Measurements from ENCODE around the gene KLK13. TPM values are rescaled to one million over a fixed set of nuclear protein-coding genes. Genes with fewer than 3 reads are reported as not detected.

Gene KLK13
- polyA plus RNA-seq, 1 of the 3 experiments (the other 2 are of a cell fraction) = not detected

DNA sequence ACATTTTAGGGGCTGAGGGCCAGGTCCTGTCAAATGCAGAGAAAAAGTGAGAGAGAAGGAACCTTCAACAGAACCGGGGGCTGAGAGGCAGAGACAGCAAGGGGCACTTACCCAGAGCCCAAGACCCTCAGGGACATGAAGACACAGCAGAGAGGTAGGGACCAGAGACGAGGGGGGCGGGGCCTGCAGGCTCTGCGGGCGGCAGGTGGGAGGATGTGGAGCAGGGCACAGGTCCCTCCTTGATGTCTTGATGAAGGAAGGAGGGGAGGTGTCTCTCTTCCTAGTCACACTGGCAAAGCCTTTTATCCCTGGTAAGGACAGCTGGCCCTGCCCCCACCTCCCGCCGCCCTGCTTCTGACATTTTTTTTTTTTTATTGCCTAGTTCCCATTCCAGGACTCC is 17.7 kb upstream of the KLK13 start, which contains the start of gene KLK14:
KLK14 (minus strand) TSS at position 277 of the 400 bp plus-strand sequence; CDS start at position 4, 273 bp downstream.
- CTCF ChIA-PET = no interaction called here

More for the DNA sequence above, 17.7 kb upstream of the KLK13 start, which contains the start of gene KLK14:
- Histone ChIP-seq H3K27ac (ENCODE audit: low read depth in 2 of 2, low read length in 1 of 2) (no peak within 1 kb of the TSS), H4K20me1 (ENCODE audit: insufficient read depth) (no peaks in the 10 kb centered on the region), H2AFZ (ENCODE audit: low read depth) (no peak within 1 kb of the TSS), H3K4me2 (no peak within 1 kb of the TSS), H3K9me3 (no peaks in the 10 kb centered on the region), H3K9ac (no peak within 1 kb of the TSS), H3K9me2 (no peaks in the 10 kb centered on the region), H3K79me2 (ENCODE audit: insufficient read depth) (no peaks in the 10 kb centered on the region), H3K4me3 (ENCODE audit: low read depth in 2 of 2, low read length in 1 of 2) (no peak within 1 kb of the TSS), H3K36me3 (replicated peaks in 1 of 2; ENCODE audit: control insufficient read depth in 1 of 2, insufficient read depth in 2 of 2, low read length in 1 of 2) (no peaks in the 10 kb centered on the region), H3K27me3 (ENCODE audit: insufficient read depth) (peaks cover 23% of the 10 kb centered on the region; the same call in 1 of the 2 replicates), H3F3A (replicated peaks; ENCODE audit: insufficient read depth) (no peaks in the 10 kb centered on the region), H3K4me1 (ENCODE audit: control insufficient read depth in 1 of 2, insufficient read depth in 2 of 2, low read depth in 1 of 2, low read length in 1 of 2) (no peaks in the 10 kb centered on the region)
- WGBS (ENCODE audit: low lambda C conversion rate) = 7% methylated on average over 6 of the region's 7 CpGs
- TF ChIP-seq EP300 (IDR thresholded peaks at IDR 0.05; ENCODE audit: borderline replicate concordance in 1 of 2, low read depth in 1 of 2, low read length in 1 of 2) = no peak
- TF ChIP-seq, protein P1, sequence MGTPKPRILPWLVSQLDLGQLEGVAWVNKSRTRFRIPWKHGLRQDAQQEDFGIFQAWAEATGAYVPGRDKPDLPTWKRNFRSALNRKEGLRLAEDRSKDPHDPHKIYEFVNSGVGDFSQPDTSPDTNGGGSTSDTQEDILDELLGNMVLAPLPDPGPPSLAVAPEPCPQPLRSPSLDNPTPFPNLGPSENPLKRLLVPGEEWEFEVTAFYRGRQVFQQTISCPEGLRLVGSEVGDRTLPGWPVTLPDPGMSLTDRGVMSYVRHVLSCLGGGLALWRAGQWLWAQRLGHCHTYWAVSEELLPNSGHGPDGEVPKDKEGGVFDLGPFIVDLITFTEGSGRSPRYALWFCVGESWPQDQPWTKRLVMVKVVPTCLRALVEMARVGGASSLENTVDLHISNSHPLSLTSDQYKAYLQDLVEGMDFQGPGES (IDR thresholded peaks at IDR 0.05; ENCODE audit: low read depth, low read length) = no peak
- TF ChIP-seq RCOR1 (IDR thresholded peaks at IDR 0.05; ENCODE audit: low read length) = no peak
- TF ChIP-seq SIN3A (IDR thresholded peaks at IDR 0.05; ENCODE audit: borderline replicate concordance, low read depth, low read length) = no peak
- TF ChIP-seq, protein P2, sequence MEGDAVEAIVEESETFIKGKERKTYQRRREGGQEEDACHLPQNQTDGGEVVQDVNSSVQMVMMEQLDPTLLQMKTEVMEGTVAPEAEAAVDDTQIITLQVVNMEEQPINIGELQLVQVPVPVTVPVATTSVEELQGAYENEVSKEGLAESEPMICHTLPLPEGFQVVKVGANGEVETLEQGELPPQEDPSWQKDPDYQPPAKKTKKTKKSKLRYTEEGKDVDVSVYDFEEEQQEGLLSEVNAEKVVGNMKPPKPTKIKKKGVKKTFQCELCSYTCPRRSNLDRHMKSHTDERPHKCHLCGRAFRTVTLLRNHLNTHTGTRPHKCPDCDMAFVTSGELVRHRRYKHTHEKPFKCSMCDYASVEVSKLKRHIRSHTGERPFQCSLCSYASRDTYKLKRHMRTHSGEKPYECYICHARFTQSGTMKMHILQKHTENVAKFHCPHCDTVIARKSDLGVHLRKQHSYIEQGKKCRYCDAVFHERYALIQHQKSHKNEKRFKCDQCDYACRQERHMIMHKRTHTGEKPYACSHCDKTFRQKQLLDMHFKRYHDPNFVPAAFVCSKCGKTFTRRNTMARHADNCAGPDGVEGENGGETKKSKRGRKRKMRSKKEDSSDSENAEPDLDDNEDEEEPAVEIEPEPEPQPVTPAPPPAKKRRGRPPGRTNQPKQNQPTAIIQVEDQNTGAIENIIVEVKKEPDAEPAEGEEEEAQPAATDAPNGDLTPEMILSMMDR (IDR thresholded peaks at IDR 0.05) = no peak
- TF ChIP-seq, protein P3, sequence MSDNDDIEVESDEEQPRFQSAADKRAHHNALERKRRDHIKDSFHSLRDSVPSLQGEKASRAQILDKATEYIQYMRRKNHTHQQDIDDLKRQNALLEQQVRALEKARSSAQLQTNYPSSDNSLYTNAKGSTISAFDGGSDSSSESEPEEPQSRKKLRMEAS (IDR thresholded peaks at IDR 0.05; ENCODE audit: low read depth) = no peak
- no peak for TF ChIP-seq RXRA (IDR thresholded peaks at IDR 0.05; ENCODE audit: borderline replicate concordance, low read depth)
- TF ChIP-seq FOXJ3 (CRISPR knock-in tag; IDR thresholded peaks at IDR 0.05) = no peak
- no peak for TF ChIP-seq EZH2phosphoT487 (IDR thresholded peaks at IDR 0.05; ENCODE audit: borderline replicate concordance, low read depth)
- TF ChIP-seq, protein P4, sequence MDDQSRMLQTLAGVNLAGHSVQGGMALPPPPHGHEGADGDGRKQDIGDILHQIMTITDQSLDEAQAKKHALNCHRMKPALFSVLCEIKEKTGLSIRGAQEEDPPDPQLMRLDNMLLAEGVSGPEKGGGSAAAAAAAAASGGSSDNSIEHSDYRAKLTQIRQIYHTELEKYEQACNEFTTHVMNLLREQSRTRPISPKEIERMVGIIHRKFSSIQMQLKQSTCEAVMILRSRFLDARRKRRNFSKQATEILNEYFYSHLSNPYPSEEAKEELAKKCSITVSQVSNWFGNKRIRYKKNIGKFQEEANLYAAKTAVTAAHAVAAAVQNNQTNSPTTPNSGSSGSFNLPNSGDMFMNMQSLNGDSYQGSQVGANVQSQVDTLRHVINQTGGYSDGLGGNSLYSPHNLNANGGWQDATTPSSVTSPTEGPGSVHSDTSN (IDR thresholded peaks at IDR 0.05) = no peak
- no peak for TF ChIP-seq FOXM1 (IDR thresholded peaks at IDR 0.05; ENCODE audit: low read depth)
- no peak for TF ChIP-seq MEF2A (IDR thresholded peaks at IDR 0.05; ENCODE audit: borderline replicate concordance, low read depth)
- TF ChIP-seq, protein P5, sequence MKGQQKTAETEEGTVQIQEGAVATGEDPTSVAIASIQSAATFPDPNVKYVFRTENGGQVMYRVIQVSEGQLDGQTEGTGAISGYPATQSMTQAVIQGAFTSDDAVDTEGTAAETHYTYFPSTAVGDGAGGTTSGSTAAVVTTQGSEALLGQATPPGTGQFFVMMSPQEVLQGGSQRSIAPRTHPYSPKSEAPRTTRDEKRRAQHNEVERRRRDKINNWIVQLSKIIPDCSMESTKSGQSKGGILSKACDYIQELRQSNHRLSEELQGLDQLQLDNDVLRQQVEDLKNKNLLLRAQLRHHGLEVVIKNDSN (IDR thresholded peaks at IDR 0.05; ENCODE audit: borderline replicate concordance, low read depth) = no peak
- TF ChIP-seq NFIC (IDR thresholded peaks at IDR 0.05; ENCODE audit: borderline replicate concordance) = no peak
- TF ChIP-seq, protein P6, sequence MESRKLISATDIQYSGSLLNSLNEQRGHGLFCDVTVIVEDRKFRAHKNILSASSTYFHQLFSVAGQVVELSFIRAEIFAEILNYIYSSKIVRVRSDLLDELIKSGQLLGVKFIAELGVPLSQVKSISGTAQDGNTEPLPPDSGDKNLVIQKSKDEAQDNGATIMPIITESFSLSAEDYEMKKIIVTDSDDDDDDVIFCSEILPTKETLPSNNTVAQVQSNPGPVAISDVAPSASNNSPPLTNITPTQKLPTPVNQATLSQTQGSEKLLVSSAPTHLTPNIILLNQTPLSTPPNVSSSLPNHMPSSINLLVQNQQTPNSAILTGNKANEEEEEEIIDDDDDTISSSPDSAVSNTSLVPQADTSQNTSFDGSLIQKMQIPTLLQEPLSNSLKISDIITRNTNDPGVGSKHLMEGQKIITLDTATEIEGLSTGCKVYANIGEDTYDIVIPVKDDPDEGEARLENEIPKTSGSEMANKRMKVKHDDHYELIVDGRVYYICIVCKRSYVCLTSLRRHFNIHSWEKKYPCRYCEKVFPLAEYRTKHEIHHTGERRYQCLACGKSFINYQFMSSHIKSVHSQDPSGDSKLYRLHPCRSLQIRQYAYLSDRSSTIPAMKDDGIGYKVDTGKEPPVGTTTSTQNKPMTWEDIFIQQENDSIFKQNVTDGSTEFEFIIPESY (IDR thresholded peaks at IDR 0.05; ENCODE audit: borderline replicate concordance, low read depth) = no peak
- no peak for TF ChIP-seq GABPA (IDR thresholded peaks at IDR 0.05; ENCODE audit: low read depth)
- TF ChIP-seq POLR2AphosphoS5 (IDR thresholded peaks at IDR 0.05; ENCODE audit: low read depth, low read length) = no peak
- TF ChIP-seq ELF1 (IDR thresholded peaks at IDR 0.05) = no peak
- TF ChIP-seq YY1 (IDR thresholded peaks at IDR 0.05; ENCODE audit: low read depth) = no peak
- no peak for TF ChIP-seq TCF12 (IDR thresholded peaks at IDR 0.05)
- POLR2A ChIA-PET = no interaction called here
- DNase-seq = no peak

Measured in SK-N-SH (cell line).